Measurements from ENCODE around the gene KIF1C. TPM values are rescaled to one million over a fixed set of nuclear protein-coding genes. Genes with fewer than 3 reads are reported as not detected.
"Not testable (repeated sequence)": the region's sequence is repeated elsewhere in the genome, so short reads cannot be mapped to it uniquely, and the experiment has no call there.

KIF1C gene
- polyA plus RNA-seq, 3 donors: 76.8 to 97.2 (median 87.3) TPM

- no peak for DNase-seq (ENCODE audit: extremely low read depth in 1 of 11, low read depth in 9 of 11, low spot score in 4 of 11)
These were observed 29.5 kb downstream of the KIF1C start for GRCh38 chr17:5027299-5027698.

GRCh38 chr17:5027916-5028315 lies 30.2 kb downstream of the KIF1C start:
- no peak for DNase-seq (ENCODE audit: extremely low read depth in 1 of 11, low read depth in 9 of 11, low spot score in 4 of 11)

GRCh38 chr17:5030168-5030567 lies 32.4 kb downstream of the KIF1C start:
- DNase-seq (ENCODE audit: extremely low read depth in 1 of 11, low read depth in 9 of 11, low spot score in 4 of 11): not testable (repeated sequence)

GRCh38 chr17:5031365-5032082 lies 33.8 kb downstream of the KIF1C start:
- peak; percentile 70 to 91 (median 83) for DNase-seq (ENCODE audit: extremely low read depth in 1 of 11, low read depth in 9 of 11, low spot score in 4 of 11)

GRCh38 chr17:5032865-5033264 lies 35.1 kb downstream of the KIF1C start:
- DNase-seq (ENCODE audit: extremely low read depth in 1 of 11, low read depth in 9 of 11, low spot score in 4 of 11): no peak

GRCh38 chr17:5033352-5034015 lies 35.7 kb downstream of the KIF1C start:
- no peak for DNase-seq (ENCODE audit: extremely low read depth in 1 of 11, low read depth in 9 of 11, low spot score in 4 of 11)

- no peak for DNase-seq (ENCODE audit: extremely low read depth in 1 of 11, low read depth in 9 of 11, low spot score in 4 of 11)
These were observed 36.3 kb downstream of the KIF1C start for GRCh38 chr17:5034063-5034462.

- no peak for DNase-seq (ENCODE audit: extremely low read depth in 1 of 11, low read depth in 9 of 11, low spot score in 4 of 11)
These were observed 36.9 kb downstream of the KIF1C start for GRCh38 chr17:5034651-5035050.

- DNase-seq (ENCODE audit: extremely low read depth in 1 of 11, low read depth in 9 of 11, low spot score in 4 of 11): peak in 1 of 11 donors; percentile 6
These were observed 37.6 kb downstream of the KIF1C start, which contains the start of gene SLC52A1 for GRCh38 chr17:5035315-5035714. Gene SLC52A1 (minus strand): TSS chr17:5035426. CDS start chr17:5034606, 820 bp downstream.

- no peak for DNase-seq (ENCODE audit: extremely low read depth in 1 of 11, low read depth in 9 of 11, low spot score in 4 of 11)
These were observed 44.6 kb downstream of the KIF1C start for GRCh38 chr17:5042157-5043022.

GRCh38 chr17:5043524-5043923 lies 45.8 kb downstream of the KIF1C start:
- no peak for DNase-seq (ENCODE audit: extremely low read depth in 1 of 11, low read depth in 9 of 11, low spot score in 4 of 11)

- DNase-seq (ENCODE audit: extremely low read depth in 1 of 11, low read depth in 9 of 11, low spot score in 4 of 11): no peak
These were observed 46.9 kb downstream of the KIF1C start for GRCh38 chr17:5044630-5045029.

- no peak for DNase-seq (ENCODE audit: extremely low read depth in 1 of 11, low read depth in 9 of 11, low spot score in 4 of 11)
These were observed 47.7 kb downstream of the KIF1C start for GRCh38 chr17:5045496-5045895.

GRCh38 chr17:5047446-5047845 lies 49.7 kb downstream of the KIF1C start:
- DNase-seq (ENCODE audit: extremely low read depth in 1 of 11, low read depth in 9 of 11, low spot score in 4 of 11): no peak

GRCh38 chr17:5049314-5049841 lies 51.6 kb downstream of the KIF1C start:
- DNase-seq (ENCODE audit: extremely low read depth in 1 of 11, low read depth in 9 of 11, low spot score in 4 of 11): no peak

- peak in 5 of 11 donors; percentile 24 to 62 (median 40) for DNase-seq (ENCODE audit: extremely low read depth in 1 of 11, low read depth in 9 of 11, low spot score in 4 of 11)
These were observed 52.5 kb downstream of the KIF1C start for GRCh38 chr17:5050278-5050677.

- DNase-seq (ENCODE audit: extremely low read depth in 1 of 11, low read depth in 9 of 11, low spot score in 4 of 11): no peak
These were observed 57.8 kb downstream of the KIF1C start for GRCh38 chr17:5055543-5055942.

GRCh38 chr17:5065227-5065744 lies 67.5 kb downstream of the KIF1C start:
- no peak for DNase-seq (ENCODE audit: extremely low read depth in 1 of 11, low read depth in 9 of 11, low spot score in 4 of 11)

GRCh38 chr17:5068236-5068635 lies 70.5 kb downstream of the KIF1C start:
- no peak for DNase-seq (ENCODE audit: extremely low read depth in 1 of 11, low read depth in 9 of 11, low spot score in 4 of 11)
